ENCODE results near the gene CCDC85C.

CCDC85C gene

GRCh38 chr14:99507860-99508640 is 96.0 kb downstream of the CCDC85C start:
- no peak for DNase-seq

- DNase-seq: no peak
These were observed 97.7 kb downstream of the CCDC85C start for GRCh38 chr14:99506276-99506675.

GRCh38 chr14:99505089-99505488 is 98.9 kb downstream of the CCDC85C start:
- no peak for DNase-seq

- no peak for DNase-seq
These were observed 100.1 kb downstream of the CCDC85C start for GRCh38 chr14:99503848-99504453.

GRCh38 chr14:99502989-99503421 is 101.0 kb downstream of the CCDC85C start:
- no peak for DNase-seq

GRCh38 chr14:99497894-99498293 is 106.1 kb downstream of the CCDC85C start:
- DNase-seq: no peak

- DNase-seq: no peak
These were observed 106.7 kb downstream of the CCDC85C start for GRCh38 chr14:99497341-99497740.

- no peak for DNase-seq
These were observed 119.9 kb downstream of the CCDC85C start for GRCh38 chr14:99484106-99484505.

GRCh38 chr14:99481745-99482099 is 122.3 kb downstream of the CCDC85C start:
- DNase-seq: no peak

GRCh38 chr14:99480917-99481744 is 122.9 kb downstream of the CCDC85C start, which contains the start of gene CCNK:
TSS of gene CCNK (plus strand) at chr14:99481409. CDS start at chr14:99492678, 11,269 bp downstream.
- DNase-seq: peak; percentile 100

- DNase-seq: peak; percentile 36
These were observed 123.8 kb downstream of the CCDC85C start, which contains the start of gene SETD3 for GRCh38 chr14:99479906-99480869. TSS of gene SETD3 (minus strand) at chr14:99480859. CDS start at chr14:99465805, 15,054 bp downstream.

GRCh38 chr14:99479160-99479905 is 124.7 kb downstream of the CCDC85C start:
- DNase-seq: no peak

- no peak for DNase-seq
These were observed 125.9 kb downstream of the CCDC85C start for GRCh38 chr14:99478128-99478527.

- no peak for DNase-seq
These were observed 127.1 kb downstream of the CCDC85C start for GRCh38 chr14:99476864-99477263.

GRCh38 chr14:99475660-99476059 is 128.3 kb downstream of the CCDC85C start:
- no peak for DNase-seq

GRCh38 chr14:99475179-99475578 is 128.8 kb downstream of the CCDC85C start:
- DNase-seq: no peak

- no peak for DNase-seq
These were observed 130.5 kb downstream of the CCDC85C start for GRCh38 chr14:99473458-99473857.

GRCh38 chr14:99472937-99473336 is 131.1 kb downstream of the CCDC85C start:
- no peak for DNase-seq

GRCh38 chr14:99471731-99472130 is 132.3 kb downstream of the CCDC85C start:
- DNase-seq: no peak

GRCh38 chr14:99468836-99469592 is 135.0 kb downstream of the CCDC85C start:
- no peak for DNase-seq

GRCh38 chr14:99468081-99468480 is 135.9 kb downstream of the CCDC85C start:
- no peak for DNase-seq

Data from stimulated activated CD4-positive, alpha-beta T cell treated with anti-CD3 and anti-CD28 coated beads, Interleukin-1b, Interleukin-23, amount 100 ng/mL, for 48 hours (primary cell).